ENCODE data around the gene MED13L.

Gene MED13L

DNA sequence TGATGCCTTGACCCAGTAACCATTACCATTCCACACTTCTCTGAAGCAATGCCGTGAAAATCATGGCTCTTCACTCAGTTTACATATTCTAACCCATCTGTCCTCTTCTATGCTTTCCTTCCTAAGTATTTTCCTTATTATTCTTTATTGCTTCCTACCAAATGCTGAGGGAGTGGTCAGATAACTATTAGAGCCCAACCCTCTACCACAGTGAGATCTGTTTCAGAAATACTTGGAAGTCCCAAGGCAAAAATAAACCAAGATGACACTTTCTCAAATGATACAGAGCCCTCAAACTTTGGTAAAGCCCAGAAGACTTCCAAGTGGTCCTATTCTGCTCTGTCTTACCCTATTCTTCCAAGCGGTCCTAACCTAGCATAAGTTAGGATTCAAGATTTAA is 68.0 kb downstream of the MED13L start:
- DNase-seq, result no peak

DNA sequence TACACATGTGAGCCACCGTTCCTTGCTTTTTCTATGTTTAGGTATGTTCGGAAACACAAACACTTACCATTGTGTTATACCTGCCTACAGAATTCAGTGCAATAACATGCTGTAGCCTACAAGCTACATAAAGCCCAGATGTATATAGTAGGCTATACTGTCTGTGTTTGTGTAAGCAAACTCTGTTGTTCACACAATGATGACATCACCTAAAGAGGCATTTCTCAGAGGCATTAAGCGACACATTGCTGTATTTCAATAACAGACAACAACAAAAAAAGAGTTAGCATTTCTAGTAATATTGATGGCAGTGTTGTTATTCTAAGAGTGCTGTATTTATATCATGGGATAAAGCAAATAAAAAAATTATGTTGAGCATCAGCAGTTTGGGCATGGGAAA is 70.2 kb downstream of the MED13L start:
- no peak for DNase-seq

DNA sequence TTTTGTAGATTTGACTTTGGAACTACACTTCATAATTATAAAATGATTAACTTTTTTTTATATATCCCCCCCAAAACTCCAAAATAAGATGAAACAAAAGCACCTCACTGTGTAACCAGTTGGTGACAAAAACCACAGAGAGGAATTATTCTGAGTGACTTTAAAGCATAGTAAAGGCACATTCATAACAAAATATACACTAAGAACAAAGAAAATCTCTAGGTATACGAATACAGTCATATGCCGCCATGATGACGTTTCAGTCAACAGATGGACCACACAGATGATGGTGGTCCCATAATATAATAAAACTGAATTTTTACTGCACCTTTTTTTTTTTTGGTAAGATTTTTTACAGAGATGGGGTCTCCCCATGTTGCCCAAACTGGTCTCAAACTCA is 70.7 kb downstream of the MED13L start:
- DNase-seq, result no peak

GRCh38 chr12:116204785-116205184 is 72.7 kb downstream of the MED13L start:
- DNase-seq, result no peak

GRCh38 chr12:116204169-116204568 is 73.3 kb downstream of the MED13L start:
- DNase-seq, result no peak

DNA sequence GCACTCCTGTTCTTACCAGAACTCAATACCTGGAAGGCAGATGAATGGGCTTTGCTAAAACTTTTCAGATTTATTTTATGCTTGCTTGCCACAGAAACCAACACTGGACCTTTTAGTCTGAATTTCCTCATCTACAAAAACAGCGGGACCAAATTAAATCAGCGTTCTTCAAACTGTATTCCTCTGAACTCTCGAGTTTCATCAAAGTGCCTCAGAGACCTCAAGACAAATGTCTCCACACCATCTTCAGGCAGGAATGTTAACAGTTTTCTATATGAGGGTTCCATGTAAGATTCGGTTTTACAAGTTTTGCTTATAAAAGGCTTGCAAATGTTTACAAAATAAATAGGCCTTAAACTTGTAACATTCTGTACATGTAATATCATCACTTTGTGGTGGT is 74.6 kb downstream of the MED13L start:
- DNase-seq, result no peak

DNA sequence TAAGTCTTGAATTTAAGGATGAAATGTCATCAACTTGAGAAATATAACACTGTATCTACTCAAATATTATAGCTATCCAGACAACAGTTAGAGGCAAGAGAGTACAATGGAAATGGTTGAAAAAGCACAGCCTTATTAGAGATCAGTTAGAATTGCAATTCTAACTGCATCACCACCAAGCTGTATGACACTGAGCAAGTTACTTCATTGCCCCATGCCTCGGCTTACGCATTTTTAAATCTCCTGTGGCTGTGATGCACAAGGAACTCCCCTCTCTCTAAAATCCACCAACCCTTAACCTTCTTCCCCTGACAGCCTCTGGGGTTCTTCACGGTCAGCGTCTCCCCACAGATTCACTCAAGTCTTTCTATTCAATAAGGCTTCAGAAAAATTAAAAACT is 75.1 kb downstream of the MED13L start:
- no peak for DNase-seq

DNA sequence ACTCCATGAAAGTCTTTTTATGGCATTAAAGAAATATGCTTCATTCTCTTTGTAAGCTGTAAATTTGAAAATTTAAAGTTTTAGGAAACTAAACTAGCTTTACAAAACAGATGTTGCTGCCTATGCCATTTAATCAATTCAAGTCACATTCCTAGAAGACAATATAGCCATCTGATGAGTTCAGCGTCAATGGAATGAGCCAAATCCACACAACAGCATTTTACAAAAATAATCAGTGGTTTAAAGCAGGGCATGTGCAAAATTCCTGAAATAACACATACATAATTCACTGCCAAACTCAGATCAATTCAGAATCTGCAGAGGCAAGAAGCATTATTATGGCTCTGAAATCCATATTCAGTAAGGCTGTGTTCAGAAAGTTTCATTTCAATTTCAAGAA is 75.6 kb downstream of the MED13L start:
- no peak for DNase-seq

DNA sequence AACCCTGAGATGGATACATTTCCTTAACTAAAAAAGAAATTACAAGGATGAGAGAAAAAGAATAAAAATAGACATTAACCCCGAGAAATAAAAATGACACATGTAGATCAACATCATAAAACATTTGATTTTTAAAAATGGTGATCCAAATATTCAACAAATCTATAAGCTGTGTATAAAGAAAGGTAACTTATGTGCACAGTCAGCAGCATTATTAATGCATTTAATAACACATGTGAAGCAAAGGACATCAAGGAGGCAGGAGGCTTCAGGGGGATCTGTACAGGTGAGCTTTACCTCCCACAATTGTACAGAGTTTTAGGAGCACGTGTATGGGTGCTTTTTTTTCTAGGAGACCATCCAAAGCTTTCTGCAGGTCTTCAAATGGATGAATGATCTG is 76.1 kb downstream of the MED13L start:
- no peak for DNase-seq

GRCh38 chr12:116200812-116201211 is 76.7 kb downstream of the MED13L start:
- no peak for DNase-seq

- DNase-seq, result no peak
Measured at GRCh38 chr12:116199160-116199706, 78.3 kb downstream of the MED13L start.

- no peak for DNase-seq
Measured at GRCh38 chr12:116196752-116197718, 80.5 kb downstream of the MED13L start.

- no peak for DNase-seq
Measured at GRCh38 chr12:116196226-116196625, 81.3 kb downstream of the MED13L start.

DNA sequence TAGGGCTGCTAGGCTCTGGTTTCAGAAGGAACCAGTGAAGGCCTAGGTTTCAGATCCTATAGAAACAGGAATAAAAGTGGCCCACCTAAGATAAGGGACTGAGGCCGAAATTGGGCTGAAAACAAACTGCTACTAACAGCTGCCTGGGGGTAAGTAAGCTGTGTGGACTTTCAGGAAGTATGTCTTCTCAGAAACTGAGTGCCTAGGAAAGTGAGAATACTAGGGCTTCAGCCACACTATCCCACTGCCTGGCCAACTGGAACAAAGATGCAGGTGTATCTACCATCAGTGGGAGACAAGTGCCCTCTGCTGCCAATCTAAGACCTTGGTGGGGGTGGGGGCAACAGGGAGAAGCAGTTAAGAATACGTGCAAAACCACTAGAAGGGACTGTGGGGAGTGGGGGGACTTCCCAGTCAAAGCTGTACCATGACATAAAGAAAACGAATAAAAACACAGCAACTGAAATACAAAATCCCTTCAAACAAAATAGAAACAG is 82.5 kb downstream of the MED13L start:
- DNase-seq, result no peak

DNA sequence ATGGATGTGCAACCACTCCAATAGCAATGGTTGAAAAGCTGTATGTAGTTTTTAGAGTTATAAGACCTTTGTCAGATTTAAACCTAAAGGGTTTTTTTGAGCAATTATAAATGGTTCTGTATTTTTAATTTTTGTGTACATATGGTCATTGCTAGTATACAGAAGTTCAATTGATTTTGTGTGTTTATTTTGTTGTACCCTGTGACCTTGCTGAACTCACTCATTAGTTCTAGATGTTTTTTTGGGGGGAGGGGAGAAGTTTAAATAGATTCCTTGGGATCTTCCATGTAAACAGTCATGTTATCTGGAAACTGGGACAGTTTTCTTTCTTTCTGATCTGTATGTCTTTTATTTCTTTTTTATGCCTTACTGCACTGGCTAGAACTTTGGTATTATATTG is 87.8 kb downstream of the MED13L start:
- DNase-seq, result no peak

DNA sequence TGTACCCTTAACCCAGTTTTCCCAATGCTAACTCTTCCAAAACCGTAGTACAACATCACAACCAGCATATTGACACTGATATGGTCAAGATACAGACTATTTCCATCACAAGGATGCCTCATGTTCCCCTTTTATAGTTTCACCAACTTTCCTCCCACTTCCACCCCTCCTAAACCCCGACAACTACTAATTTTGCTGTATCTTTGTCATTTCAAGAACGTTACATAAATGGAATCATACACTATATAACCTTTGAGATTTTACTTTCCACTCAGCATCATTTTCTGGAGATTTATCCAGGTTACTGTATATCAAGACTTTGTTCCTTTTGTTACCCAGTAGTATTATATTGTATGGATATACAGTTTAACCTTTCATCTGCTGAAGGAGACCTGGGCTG is 88.9 kb downstream of the MED13L start:
- no peak for DNase-seq

DNA sequence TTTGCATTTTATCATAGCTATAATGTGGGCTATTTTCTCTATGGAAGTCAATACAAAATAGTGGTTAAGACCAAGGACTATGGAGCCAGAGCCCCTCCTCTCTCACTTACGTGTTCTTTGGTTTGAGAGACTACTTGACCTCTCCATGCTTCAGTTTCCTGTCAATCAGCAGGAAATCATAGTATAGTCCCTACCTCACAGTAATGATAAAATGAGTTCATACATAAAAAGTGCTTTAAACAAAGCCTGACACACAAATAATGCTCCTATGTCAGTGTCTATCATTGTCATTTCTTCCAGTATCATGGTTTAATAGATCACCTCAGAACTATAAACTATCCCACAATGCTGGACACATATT is 90.4 kb downstream of the MED13L start:
- no peak for DNase-seq

- DNase-seq, result no peak
Measured at GRCh38 chr12:116186482-116187150, 90.9 kb downstream of the MED13L start.

GRCh38 chr12:116184763-116185162 is 92.7 kb downstream of the MED13L start:
- no peak for DNase-seq

- no peak for DNase-seq
Measured at GRCh38 chr12:116183741-116184141, 93.8 kb downstream of the MED13L start.

DNA sequence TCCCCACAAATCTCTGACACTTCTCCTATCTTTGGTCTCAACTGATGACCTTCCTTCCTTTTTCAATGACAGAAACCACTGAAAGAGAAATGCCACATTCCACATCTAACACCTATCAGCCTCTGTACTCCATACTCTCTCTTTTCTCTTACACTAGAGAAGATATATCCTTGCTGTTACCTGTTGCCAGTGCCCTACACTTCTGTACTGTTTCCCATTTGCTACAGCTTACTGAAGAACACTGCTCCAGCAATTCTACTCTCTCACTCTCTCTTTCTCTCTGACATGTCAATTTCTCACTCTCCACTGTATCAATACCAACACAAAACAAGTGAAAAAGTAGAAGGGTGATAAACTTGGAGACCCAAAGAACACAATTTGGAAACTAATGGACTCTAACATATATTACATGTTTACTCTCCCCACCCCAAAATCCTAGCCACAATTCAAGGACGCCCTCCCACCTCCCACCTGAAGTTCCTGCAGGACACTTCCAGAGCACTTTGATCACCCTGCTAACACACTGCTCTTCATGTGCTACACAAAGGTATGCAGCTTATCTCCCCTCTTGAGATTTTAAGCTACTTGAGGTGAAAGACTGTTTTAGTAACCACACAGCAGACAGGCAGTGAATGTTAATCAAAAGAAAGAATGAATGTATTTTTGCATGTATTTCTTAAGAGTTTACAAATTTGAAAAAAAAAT is 95.0 kb downstream of the MED13L start:
- DNase-seq, result no peak

DNA sequence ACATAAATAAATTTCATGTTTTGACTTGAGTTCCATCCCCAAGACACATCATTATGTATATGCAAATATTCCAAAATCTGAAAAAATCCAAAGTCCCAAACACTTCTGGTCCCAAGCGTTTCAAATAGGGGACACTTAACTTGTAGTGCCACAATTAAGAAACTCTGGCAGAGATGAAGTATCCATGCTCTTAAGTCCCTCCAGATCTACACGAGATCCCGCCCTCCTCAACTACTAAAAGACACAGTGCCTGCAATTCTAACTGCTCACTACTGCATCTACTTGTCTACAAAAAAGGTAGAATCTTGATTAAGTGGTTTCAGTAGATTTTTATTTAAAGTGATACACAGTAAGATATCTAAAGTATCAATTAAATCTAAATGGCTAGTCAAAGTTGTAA is 97.0 kb downstream of the MED13L start:
- DNase-seq, result no peak

DNA sequence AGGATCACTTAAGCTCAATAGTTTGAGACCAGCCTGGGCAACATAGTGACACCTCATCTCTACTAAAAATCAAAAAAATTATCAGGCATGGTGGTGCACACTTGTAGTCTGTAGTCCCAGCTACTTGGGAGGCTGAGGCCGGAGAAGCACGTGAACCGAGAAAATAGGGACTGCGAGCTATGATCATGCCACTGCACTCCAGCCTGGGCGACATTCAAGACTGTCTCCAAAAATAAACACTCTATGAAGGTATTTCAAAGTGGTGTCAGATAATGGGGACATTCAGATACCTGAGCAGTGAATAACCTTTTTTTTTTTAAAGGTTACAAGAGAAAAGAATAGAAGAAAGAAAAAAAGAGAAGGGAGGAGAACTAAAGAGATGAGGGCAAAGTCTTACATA is 98.1 kb downstream of the MED13L start:
- DNase-seq, result no peak

All from NCI-H1436 treated with DMSO at 0.1 percent for 48 hours (cell line).